H1 (cell line): ENCODE data around the gene PAX6. TPM values are rescaled to one million over a fixed set of nuclear protein-coding genes. Genes with fewer than 3 reads are reported as not detected.

Source experiments
- ATF3 ChIP-seq: IDR thresholded peaks from 2 replicates; pipeline ENCODE4 v1.6.1; 2011; ENCODE audit warnings: low read depth, mild to moderate bottlenecking, low read length; ENCODE audit not compliant: insufficient read depth
- CEBPB ChIP-seq: IDR thresholded peaks from 2 replicates; pipeline ENCODE4 v1.6.1; 2012; ENCODE audit warnings: low read depth, low read length
- CHD7 ChIP-seq: fragments of 300-600 bp; sonication (generic); IDR thresholded peaks from 2 replicates; pipeline ENCODE4 v1.7.1; 2012; ENCODE audit warnings: low read length, moderate library complexity, mild to moderate bottlenecking, inconsistent platforms; ENCODE audit not compliant: insufficient replicate concordance
- EGR1 ChIP-seq: IDR thresholded peaks from 2 replicates; pipeline ENCODE4 v1.6.1; 2011; ENCODE audit warnings: low read depth, low read length, borderline replicate concordance
- HDAC2 ChIP-seq, 2 experiments: fragments of 300-600 bp in 1 of 2; sonication (generic) in 1 of 2; IDR thresholded peaks; 2 replicates each; pipeline ENCODE4 v1.6.1; 2011 to 2012; ENCODE audit warnings: low read depth in 2 of 2, low read length in 2 of 2, mild to moderate bottlenecking in 2 of 2, moderate library complexity in 2 of 2, borderline replicate concordance in 1 of 2, inconsistent platforms in 1 of 2
- KDM4A ChIP-seq: IDR thresholded peaks from one replicate; pipeline ENCODE4 v1.7.1; 2012; ENCODE audit warnings: low read depth, mild to moderate bottlenecking, moderate library complexity, low read length, inconsistent platforms; ENCODE audit not compliant: severe bottlenecking
- PHF8 ChIP-seq: fragments of 200-600 bp; sonication (generic); conservative IDR thresholded peaks from 2 replicates; pipeline ENCODE4 v1.7.1; 2012; ENCODE audit warnings: low read depth, mild to moderate bottlenecking, inconsistent platforms, low read length, moderate library complexity
- SIX5 ChIP-seq: IDR thresholded peaks from 2 replicates; pipeline ENCODE4 v1.6.1; 2011; ENCODE audit warnings: mild to moderate bottlenecking, low read depth, low read length
- TBP ChIP-seq: IDR thresholded peaks from 2 replicates; pipeline ENCODE4 v1.6.1; 2011; ENCODE audit warnings: low read depth, low read length, improper control_type of control experiment
- polyA plus RNA-seq, 7 experiments: library from polyadenylated mRNA; depleted of rRNA in 3 of 7; stranded (reverse) in 5 of 7; unstranded in 2 of 7; fragments of >200 nt in 5 of 7; fragments of 200-250 nt in 2 of 7; gene quantifications; 1 replicate in 5 of 7; 2 replicates in 1 of 7; 4 replicates in 1 of 7; pipeline versions ENCODE4 v1.2.1 to v1.2.3, GENCODE V29; 2011 to 2013; ENCODE audit warnings: missing spikeins in 2 of 7, mixed read lengths in 2 of 7
- total RNA-seq: library from RNA; stranded (reverse); fragmentation: NEBNext Ultra II Directional; extraction: Animal tissue kit (Norgen Biotek cat#: 25700); gene quantifications from 2 replicates; pipeline ENCODE4 v1.2.1, GENCODE V29; 2021

Gene PAX6
- total and polyA plus RNA-seq, 2 of the 8 experiments (the other 6 are each of a cell fraction or from before 2014, with no cell fraction given) = 0.30 to 0.65 TPM

- TF ChIP-seq CHD7 (no peak), KDM4A (peak; percentile 87), ATF3 (no peak), EGR1 (peak; percentile 69; the same call in 1 of the 2 replicates), HDAC2 (IDR thresholded peaks at IDR 0.05; ENCODE audit: borderline replicate concordance in 1 of 2, low read depth in 2 of 2, low read length in 2 of 2) (peak in 1 of 2 experiments; percentile 19; a peak in 1 of 4 replicates), PHF8 (no peak), SIX5 (no peak), TBP (peak; percentile 74; the same call in 1 of the 2 replicates), CEBPB (no peak)
Observed at GRCh38 chr11:31819621-31820437, 8.7 kb upstream of the PAX6 start (continued).
